ENCODE measurements around the gene ZNF618.

DNA sequence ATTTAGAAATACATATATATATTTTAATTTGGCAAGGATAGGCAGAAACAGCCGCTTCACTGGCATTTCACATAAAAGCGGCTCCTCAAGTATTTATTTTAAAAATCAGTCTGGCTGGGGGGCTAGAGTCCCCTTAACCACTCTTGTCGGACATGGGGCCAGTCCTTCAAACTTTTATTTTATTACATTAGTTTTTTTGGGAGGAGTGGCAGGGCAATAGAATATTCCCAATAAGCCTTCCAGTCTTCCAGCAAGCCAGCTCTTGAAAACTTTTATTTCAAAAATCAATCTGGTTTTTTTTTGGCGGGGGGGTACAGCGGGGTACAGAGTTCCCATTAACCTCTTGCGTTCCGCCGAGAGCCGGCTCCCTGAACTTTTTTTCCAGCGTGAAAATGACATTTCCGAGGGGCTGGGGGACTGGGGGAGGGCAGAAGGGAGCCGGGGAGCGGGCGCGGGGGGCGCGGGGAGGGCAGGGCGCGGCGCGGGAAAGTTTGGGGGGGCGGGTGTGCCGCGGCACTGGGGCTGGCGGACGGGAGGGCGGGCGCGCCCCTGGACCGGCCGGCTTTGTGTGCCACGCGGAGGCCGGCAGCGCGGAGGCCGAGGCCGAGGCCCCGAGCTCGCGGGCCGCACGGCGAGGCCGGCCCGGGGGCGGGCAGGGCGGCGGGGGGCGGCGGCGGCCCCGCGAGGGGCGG lies 504 bp upstream of the ZNF618 start:
- TF ChIP-seq JUN (CRISPR knock-in tag; IDR thresholded peaks at IDR 0.05) (no peak), FOXJ3 (CRISPR knock-in tag; IDR thresholded peaks at IDR 0.05; ENCODE audit: borderline replicate concordance) (no peak), ZNF671 (CRISPR knock-in tag; IDR thresholded peaks at IDR 0.05) (no peak), ETV6 (CRISPR knock-in tag; IDR thresholded peaks at IDR 0.05) (no peak), CREB1 (CRISPR knock-in tag; IDR thresholded peaks at IDR 0.05) (no peak), ESRRA (CRISPR knock-in tag; IDR thresholded peaks at IDR 0.05; ENCODE audit: borderline replicate concordance) (no peak), ZNF281 (CRISPR knock-in tag; IDR thresholded peaks at IDR 0.05) (no peak)
- TF ChIP-seq, protein P1, sequence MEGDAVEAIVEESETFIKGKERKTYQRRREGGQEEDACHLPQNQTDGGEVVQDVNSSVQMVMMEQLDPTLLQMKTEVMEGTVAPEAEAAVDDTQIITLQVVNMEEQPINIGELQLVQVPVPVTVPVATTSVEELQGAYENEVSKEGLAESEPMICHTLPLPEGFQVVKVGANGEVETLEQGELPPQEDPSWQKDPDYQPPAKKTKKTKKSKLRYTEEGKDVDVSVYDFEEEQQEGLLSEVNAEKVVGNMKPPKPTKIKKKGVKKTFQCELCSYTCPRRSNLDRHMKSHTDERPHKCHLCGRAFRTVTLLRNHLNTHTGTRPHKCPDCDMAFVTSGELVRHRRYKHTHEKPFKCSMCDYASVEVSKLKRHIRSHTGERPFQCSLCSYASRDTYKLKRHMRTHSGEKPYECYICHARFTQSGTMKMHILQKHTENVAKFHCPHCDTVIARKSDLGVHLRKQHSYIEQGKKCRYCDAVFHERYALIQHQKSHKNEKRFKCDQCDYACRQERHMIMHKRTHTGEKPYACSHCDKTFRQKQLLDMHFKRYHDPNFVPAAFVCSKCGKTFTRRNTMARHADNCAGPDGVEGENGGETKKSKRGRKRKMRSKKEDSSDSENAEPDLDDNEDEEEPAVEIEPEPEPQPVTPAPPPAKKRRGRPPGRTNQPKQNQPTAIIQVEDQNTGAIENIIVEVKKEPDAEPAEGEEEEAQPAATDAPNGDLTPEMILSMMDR (IDR thresholded peaks at IDR 0.05), result no peak
- TF ChIP-seq, protein P2, sequence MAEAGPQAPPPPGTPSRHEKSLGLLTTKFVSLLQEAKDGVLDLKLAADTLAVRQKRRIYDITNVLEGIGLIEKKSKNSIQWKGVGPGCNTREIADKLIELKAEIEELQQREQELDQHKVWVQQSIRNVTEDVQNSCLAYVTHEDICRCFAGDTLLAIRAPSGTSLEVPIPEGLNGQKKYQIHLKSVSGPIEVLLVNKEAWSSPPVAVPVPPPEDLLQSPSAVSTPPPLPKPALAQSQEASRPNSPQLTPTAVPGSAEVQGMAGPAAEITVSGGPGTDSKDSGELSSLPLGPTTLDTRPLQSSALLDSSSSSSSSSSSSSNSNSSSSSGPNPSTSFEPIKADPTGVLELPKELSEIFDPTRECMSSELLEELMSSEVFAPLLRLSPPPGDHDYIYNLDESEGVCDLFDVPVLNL (CRISPR knock-in tag; IDR thresholded peaks at IDR 0.05; ENCODE audit: borderline replicate concordance, low read depth), result no peak
